SK-N-SH (cell line): ENCODE data around the gene CEP57L1. TPM values are rescaled to one million over a fixed set of nuclear protein-coding genes. Genes with fewer than 3 reads are reported as not detected.

Experiments
- CTCF ChIA-PET: fragments of 300-600, 350-600 bp; formaldehyde crosslinking; extraction: SDS; loops from one replicate; lab custom pipeline; 2021; lab: Yijun Ruan, JAX
- POLR2A ChIA-PET: fragments of 350-600 bp; sonication (Branson Sonifier 250); formaldehyde crosslinking; extraction: SDS; loops from one replicate; lab custom pipeline; 2020; ENCODE audit warnings: antibody characterized with exemption, inconsistent platforms; lab: Yijun Ruan, JAX
- DNase-seq: peaks from one replicate; pipeline ENCODE4 v3.0.0; 2012
- H2AFZ ChIP-seq: fragments of 200-600 bp; sonication (generic); 2 replicates; pipeline ENCODE4 v1.8.1; 2016; ENCODE audit warnings: antibody characterized with exemption, mild to moderate bottlenecking, low read depth
- H3F3A ChIP-seq: fragments of 200-600 bp; sonication (generic); replicated peaks from 2 replicates; pipeline ENCODE3; 2016; ENCODE audit warnings: antibody characterized with exemption, mild to moderate bottlenecking; ENCODE audit not compliant: insufficient read depth
- H3K27ac ChIP-seq, 2 experiments: fragments of 200-500 bp in 1 of 2; fragments of 200-600 bp in 1 of 2; sonication (Bioruptor generic) in 1 of 2; sonication (generic), shearing (Covaris generic) in 1 of 2; 2 replicates each; pipeline versions ENCODE4 v1.5.1 to v1.6.1; 2014 to 2016; ENCODE audit warnings: low read depth in 2 of 2, inconsistent platforms in 1 of 2, low read length in 1 of 2, mild to moderate bottlenecking in 1 of 2, mixed read lengths in 1 of 2
- H3K27me3 ChIP-seq: fragments of 200-600 bp; sonication (generic), shearing (Covaris generic); 2 replicates; pipeline ENCODE4 v1.6.1; 2016; ENCODE audit warnings: mixed run types; ENCODE audit not compliant: insufficient read depth
- H3K36me3 ChIP-seq, 2 experiments: fragments of 200-500 bp in 1 of 2; fragments of 200-600 bp in 1 of 2; sonication (Bioruptor generic) in 1 of 2; sonication (generic) in 1 of 2; replicated peaks in 1 of 2; 2 replicates each; pipeline versions ENCODE3 to v1.5.1; 2014 to 2016; ENCODE audit warnings: low read length in 1 of 2, mild to moderate bottlenecking in 1 of 2; ENCODE audit not compliant: insufficient read depth in 2 of 2, control insufficient read depth in 1 of 2
- H3K4me1 ChIP-seq, 2 experiments: fragments of 200-500 bp in 1 of 2; fragments of 200-600 bp in 1 of 2; sonication (Bioruptor generic) in 1 of 2; sonication (generic), shearing (Covaris generic) in 1 of 2; 2 replicates each; pipeline versions ENCODE4 v1.5.1 to v1.6.1; 2014 to 2016; ENCODE audit warnings: low read depth in 1 of 2, low read length in 1 of 2, mixed run types in 1 of 2; ENCODE audit not compliant: insufficient read depth in 2 of 2, control insufficient read depth in 1 of 2
- H3K4me2 ChIP-seq: fragments of 200-600 bp; sonication (generic), shearing (Covaris generic); 2 replicates; pipeline ENCODE4 v1.6.1; 2017; ENCODE audit warnings: mixed run types
- H3K4me3 ChIP-seq, 2 experiments: fragments of 200-500 bp in 1 of 2; fragments of 200-600 bp in 1 of 2; sonication (Bioruptor generic) in 1 of 2; sonication (generic), shearing (Covaris generic) in 1 of 2; 2 replicates each; pipeline versions ENCODE4 v1.5.1 to v1.8.1; 2014 to 2016; ENCODE audit warnings: low read depth in 2 of 2, inconsistent platforms in 1 of 2, low read length in 1 of 2, mild to moderate bottlenecking in 1 of 2, mixed read lengths in 1 of 2, moderate library complexity in 1 of 2
- H3K79me2 ChIP-seq: fragments of 200-600 bp; sonication (generic); 2 replicates; pipeline ENCODE4 v1.8.1; 2017; ENCODE audit warnings: mild to moderate bottlenecking; ENCODE audit not compliant: insufficient read depth
- H3K9ac ChIP-seq: fragments of 200-600 bp; sonication (generic); 2 replicates; pipeline ENCODE4 v1.6.1; 2017; ENCODE audit warnings: mixed run types
- H3K9me2 ChIP-seq: fragments of 200-600 bp; sonication (generic); 2 replicates; pipeline ENCODE4 v1.6.1; 2017; ENCODE audit warnings: mixed run types
- H3K9me3 ChIP-seq: fragments of 200-600 bp; sonication (generic); 2 replicates; pipeline ENCODE4 v1.6.1; 2017; ENCODE audit warnings: mixed run types, mild to moderate bottlenecking, moderate library complexity
- H4K20me1 ChIP-seq: fragments of 200-600 bp; sonication (generic); 2 replicates; pipeline ENCODE4 v1.6.1; 2017; ENCODE audit warnings: mild to moderate bottlenecking, mixed run types; ENCODE audit not compliant: insufficient read depth
- CHD2 ChIP-seq: fragments of 150-350 bp; IDR thresholded peaks from 2 replicates; pipeline ENCODE4 v1.6.1; 2018; ENCODE audit warnings: low read length; ENCODE audit not compliant: partially characterized antibody
- CTCF ChIP-seq: fragments of 200-600 bp; sonication (generic); IDR thresholded peaks from 2 replicates; pipeline ENCODE4 v1.6.1; 2017; ENCODE audit warnings: antibody characterized with exemption, mild to moderate bottlenecking, moderate library complexity
- EP300 ChIP-seq, 2 experiments: IDR thresholded peaks; 2 replicates each; pipeline versions ENCODE4 v1.4.0 to v1.6.1; 2012; ENCODE audit warnings: borderline replicate concordance in 1 of 2, low read depth in 1 of 2, low read length in 1 of 2
- FOSL2 ChIP-seq: IDR thresholded peaks from 2 replicates; pipeline ENCODE4 v1.4.0; 2012; ENCODE audit warnings: low read depth, mild to moderate bottlenecking, moderate library complexity, borderline replicate concordance
- FOXJ3 ChIP-seq: sonication (generic); formaldehyde crosslinking; IDR thresholded peaks from 2 replicates; pipeline ENCODE4 v1.5.1; 2020; ENCODE audit warnings: mild to moderate bottlenecking, missing genetic modification reagents
- FOXM1 ChIP-seq: IDR thresholded peaks from 2 replicates; pipeline ENCODE4 v1.4.0; 2012; ENCODE audit warnings: low read depth, mild to moderate bottlenecking
- GATA2 ChIP-seq: sonication (generic); formaldehyde crosslinking; IDR thresholded peaks from 2 replicates; pipeline ENCODE4 v1.5.0; 2020; ENCODE audit warnings: mild to moderate bottlenecking, missing genetic modification reagents
- MXI1 ChIP-seq: IDR thresholded peaks from 2 replicates; pipeline ENCODE4 v1.6.1; 2012; ENCODE audit warnings: mild to moderate bottlenecking, low read depth, low read length, improper control_type of control experiment
- NRF1 ChIP-seq: IDR thresholded peaks from 2 replicates; pipeline ENCODE4 v1.6.1; 2012; ENCODE audit warnings: low read depth, mild to moderate bottlenecking, low read length
- RCOR1 ChIP-seq: fragments of 150-350 bp; IDR thresholded peaks from 2 replicates; pipeline ENCODE4 v1.6.1; 2017; ENCODE audit warnings: antibody characterized with exemption, low read length
- RXRA ChIP-seq: IDR thresholded peaks from 2 replicates; pipeline ENCODE4 v1.4.0; 2012; ENCODE audit warnings: low read depth, mild to moderate bottlenecking, borderline replicate concordance
- SMC3 ChIP-seq: IDR thresholded peaks from 2 replicates; pipeline ENCODE4 v1.6.1; 2012; ENCODE audit warnings: low read depth, low read length, improper control_type of control experiment
- TCF12 ChIP-seq: IDR thresholded peaks from 2 replicates; pipeline ENCODE4 v1.4.0; 2012
- USF1 ChIP-seq: IDR thresholded peaks from 2 replicates; pipeline ENCODE4 v1.4.0; 2012; ENCODE audit warnings: low read depth, borderline replicate concordance
- WGBS: methylation state at CpG from one replicate; pipeline ENCODE4 v1.1.6; 2017; ENCODE audit warnings: low lambda C conversion rate; 5-methylcytosine and 5-hydroxymethylcytosine counted together
- polyA plus RNA-seq, 3 experiments: library from polyadenylated mRNA; depleted of rRNA; stranded (reverse); fragments of >200 nt; gene quantifications; 2 replicates each; pipeline ENCODE4 v1.2.3, GENCODE V29; 2012
- TF ChIP-seq, protein P1 (sequence below): IDR thresholded peaks from 2 replicates; pipeline ENCODE4 v1.4.0; 2012; ENCODE audit warnings: low read depth, borderline replicate concordance
- TF ChIP-seq, protein P2 (sequence below): IDR thresholded peaks from 2 replicates; pipeline ENCODE4 v1.4.0; 2012; ENCODE audit warnings: low read depth

The CEP57L1 gene
- polyA plus RNA-seq, 1 of the 3 experiments (the other 2 are of a cell fraction): 7.3 TPM

GRCh38 chr6:109052018-109052651 is 43.2 kb upstream of the CEP57L1 start:
- H3K4me2 ChIP-seq: no peak overlapping the region
- CTCF ChIA-PET: no interaction called here

DNA sequence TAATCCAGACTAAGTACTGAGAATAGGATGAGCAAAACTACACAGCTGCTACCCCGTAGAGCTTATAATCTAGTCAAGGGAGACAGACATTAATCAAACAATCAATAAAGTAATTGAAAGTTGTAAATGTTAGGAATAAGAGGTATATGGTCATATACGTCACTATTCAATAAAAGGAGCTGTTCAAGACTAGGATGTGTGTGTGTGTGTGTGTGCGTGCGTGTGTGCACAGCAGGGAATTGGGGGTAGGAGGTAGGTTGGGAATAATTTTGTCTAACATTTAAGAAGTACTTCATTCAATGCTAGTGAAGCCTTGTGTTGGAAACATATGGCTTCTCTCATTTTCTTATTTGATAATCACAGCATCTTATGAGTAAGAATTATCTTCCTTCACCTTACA is 42.5 kb upstream of the CEP57L1 start:
- peaks cover 3% of the 10 kb centered on the region for H3F3A ChIP-seq
- no peaks in the 10 kb centered on the region for H3K9me3 ChIP-seq
- H3K4me2 ChIP-seq: no peak overlapping the region
- H2AFZ ChIP-seq: no peak overlapping the region
- H3K27ac ChIP-seq: no peak overlapping the region
- no peaks in the 10 kb centered on the region for H4K20me1 ChIP-seq
- no peaks in the 10 kb centered on the region for H3K9me2 ChIP-seq
- H3K9ac ChIP-seq: no peak overlapping the region
- peaks cover 0 to 4% of the 10 kb centered on the region in 2 experiments for H3K36me3 ChIP-seq
- DNase-seq: no peak
- H3K4me1 ChIP-seq: peaks cover 3 to 8% of the 10 kb centered on the region in 2 experiments; a peak in 3 of 4 replicates
- 96% methylated on average over 4 of the region's 4 CpGs for WGBS
- no peaks in the 10 kb centered on the region for H3K79me2 ChIP-seq
- ChIA-PET POLR2A (no interaction called here), CTCF (no interaction called here)
- H3K4me3 ChIP-seq: no peak overlapping the region
- TF ChIP-seq EP300 (IDR thresholded peaks at IDR 0.05; ENCODE audit: borderline replicate concordance in 1 of 2, low read depth in 1 of 2, low read length in 1 of 2): no peak
- no peak for TF ChIP-seq GATA2 (CRISPR knock-in tag)
- TF ChIP-seq RXRA: no peak
- no peak for TF ChIP-seq FOSL2
- TF ChIP-seq USF1: no peak
- TF ChIP-seq, protein P1, sequence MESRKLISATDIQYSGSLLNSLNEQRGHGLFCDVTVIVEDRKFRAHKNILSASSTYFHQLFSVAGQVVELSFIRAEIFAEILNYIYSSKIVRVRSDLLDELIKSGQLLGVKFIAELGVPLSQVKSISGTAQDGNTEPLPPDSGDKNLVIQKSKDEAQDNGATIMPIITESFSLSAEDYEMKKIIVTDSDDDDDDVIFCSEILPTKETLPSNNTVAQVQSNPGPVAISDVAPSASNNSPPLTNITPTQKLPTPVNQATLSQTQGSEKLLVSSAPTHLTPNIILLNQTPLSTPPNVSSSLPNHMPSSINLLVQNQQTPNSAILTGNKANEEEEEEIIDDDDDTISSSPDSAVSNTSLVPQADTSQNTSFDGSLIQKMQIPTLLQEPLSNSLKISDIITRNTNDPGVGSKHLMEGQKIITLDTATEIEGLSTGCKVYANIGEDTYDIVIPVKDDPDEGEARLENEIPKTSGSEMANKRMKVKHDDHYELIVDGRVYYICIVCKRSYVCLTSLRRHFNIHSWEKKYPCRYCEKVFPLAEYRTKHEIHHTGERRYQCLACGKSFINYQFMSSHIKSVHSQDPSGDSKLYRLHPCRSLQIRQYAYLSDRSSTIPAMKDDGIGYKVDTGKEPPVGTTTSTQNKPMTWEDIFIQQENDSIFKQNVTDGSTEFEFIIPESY: no peak
- no peak for TF ChIP-seq CTCF
- TF ChIP-seq, protein P2, sequence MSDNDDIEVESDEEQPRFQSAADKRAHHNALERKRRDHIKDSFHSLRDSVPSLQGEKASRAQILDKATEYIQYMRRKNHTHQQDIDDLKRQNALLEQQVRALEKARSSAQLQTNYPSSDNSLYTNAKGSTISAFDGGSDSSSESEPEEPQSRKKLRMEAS: no peak
- TF ChIP-seq RCOR1: no peak
- TF ChIP-seq MXI1: no peak
- TF ChIP-seq NRF1: no peak
- no peak for TF ChIP-seq FOXJ3 (CRISPR knock-in tag)
- no peak for TF ChIP-seq CHD2
- TF ChIP-seq FOXM1: no peak
- TF ChIP-seq SMC3: no peak
- H3K27me3 ChIP-seq: no peaks in the 10 kb centered on the region

More at GRCh38 chr6:109052018-109052651, 43.2 kb upstream of the CEP57L1 start:
- H3K27me3 ChIP-seq: no peaks in the 10 kb centered on the region
- no peak overlapping the region for H3K4me3 ChIP-seq
- H4K20me1 ChIP-seq: no peaks in the 10 kb centered on the region
- peaks cover 0 to 4% of the 10 kb centered on the region in 2 experiments for H3K36me3 ChIP-seq
- TF ChIP-seq EP300 (IDR thresholded peaks at IDR 0.05; ENCODE audit: borderline replicate concordance in 1 of 2, low read depth in 1 of 2, low read length in 1 of 2): no peak
- TF ChIP-seq TCF12: no peak
- POLR2A ChIA-PET: no interaction called here
- H3K79me2 ChIP-seq: no peaks in the 10 kb centered on the region
- no peak overlapping the region for H3K9ac ChIP-seq
- H3K4me1 ChIP-seq: peaks cover 3 to 8% of the 10 kb centered on the region in 2 experiments; a peak in 3 of 4 replicates
- H3F3A ChIP-seq: peaks cover 3% of the 10 kb centered on the region
- no peak overlapping the region for H3K27ac ChIP-seq
- H3K9me3 ChIP-seq: no peaks in the 10 kb centered on the region
- DNase-seq: no peak
- H3K9me2 ChIP-seq: no peaks in the 10 kb centered on the region
- H2AFZ ChIP-seq: no peak overlapping the region
